ENCODE measurements around the gene F2R. TPM values are rescaled to one million over a fixed set of nuclear protein-coding genes. Genes with fewer than 3 reads are reported as not detected.

Gene F2R
- total RNA-seq, 1 donor from 2014 or later: 12.8 TPM

DNA sequence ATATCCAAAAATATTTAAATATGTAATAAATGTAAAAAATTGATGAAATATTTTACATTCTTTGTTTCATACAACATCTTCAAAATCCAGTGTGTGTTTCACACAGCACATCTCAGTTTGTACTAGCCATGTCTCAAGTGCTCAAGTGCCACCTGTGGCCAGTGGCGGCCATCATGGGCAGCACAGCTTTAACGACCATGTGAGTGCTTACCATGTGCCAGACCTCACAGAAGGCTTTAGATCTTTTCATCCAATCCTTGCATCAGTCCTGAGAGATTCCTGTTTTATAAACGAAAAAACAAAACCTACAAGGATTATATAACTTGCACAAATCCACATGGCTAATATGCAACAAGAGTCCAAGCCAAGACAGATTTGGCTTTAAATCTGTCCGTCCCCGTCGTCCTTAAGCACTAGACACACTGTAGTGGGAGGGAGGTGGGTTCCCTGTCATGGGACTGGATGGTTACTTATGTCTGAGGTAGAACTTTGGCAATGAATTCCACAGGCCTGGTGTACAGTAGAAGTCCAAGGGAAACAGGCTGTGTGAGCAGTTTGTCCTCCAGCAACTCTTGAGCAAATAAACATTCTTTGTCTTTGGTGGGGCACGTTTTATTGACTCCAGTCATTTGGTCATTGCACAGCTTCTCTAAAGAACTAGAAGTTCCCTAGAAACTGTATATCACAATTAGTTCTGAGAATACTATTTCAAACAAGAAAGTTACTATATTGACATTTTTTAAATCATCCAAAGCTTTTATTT lies 25.0 kb upstream of the F2R start:
- intact Hi-C loops (cut with micrococcal nuclease): no loop called here

GRCh38 chr5:76691467-76692273 lies 24.3 kb upstream of the F2R start:
- intact Hi-C loops (cut with micrococcal nuclease): no loop called here

GRCh38 chr5:76692274-76692540 lies 23.7 kb upstream of the F2R start:
- intact Hi-C loops (cut with micrococcal nuclease): no loop called here

GRCh38 chr5:76692651-76693050 lies 23.3 kb upstream of the F2R start:
- intact Hi-C loops (cut with micrococcal nuclease): no loop called here

- intact Hi-C loops (cut with micrococcal nuclease): no loop called here
Observed at GRCh38 chr5:76693141-76693540, 22.8 kb upstream of the F2R start.

GRCh38 chr5:76694317-76694716 lies 21.6 kb upstream of the F2R start:
- intact Hi-C loops (cut with micrococcal nuclease): no loop called here

DNA sequence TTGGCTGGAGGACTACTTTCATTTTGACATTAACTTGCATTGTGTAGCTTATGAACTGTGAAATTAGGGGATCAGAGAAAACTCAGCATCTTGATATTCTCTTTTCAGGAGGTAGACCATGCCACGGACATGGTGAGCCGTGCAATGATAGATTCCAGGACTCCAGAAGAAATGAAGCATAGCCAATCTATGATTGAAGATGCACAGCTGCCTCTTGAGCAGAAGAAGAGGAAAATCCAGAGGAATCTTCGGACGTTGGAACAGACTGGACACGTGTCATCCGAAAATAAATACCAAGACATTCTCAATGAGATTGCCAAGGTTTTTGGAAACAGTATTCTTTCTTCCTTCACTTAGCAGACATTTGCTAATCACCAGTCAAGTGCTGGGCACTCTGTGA lies 20.6 kb upstream of the F2R start:
- intact Hi-C loops (cut with micrococcal nuclease): no loop called here

DNA sequence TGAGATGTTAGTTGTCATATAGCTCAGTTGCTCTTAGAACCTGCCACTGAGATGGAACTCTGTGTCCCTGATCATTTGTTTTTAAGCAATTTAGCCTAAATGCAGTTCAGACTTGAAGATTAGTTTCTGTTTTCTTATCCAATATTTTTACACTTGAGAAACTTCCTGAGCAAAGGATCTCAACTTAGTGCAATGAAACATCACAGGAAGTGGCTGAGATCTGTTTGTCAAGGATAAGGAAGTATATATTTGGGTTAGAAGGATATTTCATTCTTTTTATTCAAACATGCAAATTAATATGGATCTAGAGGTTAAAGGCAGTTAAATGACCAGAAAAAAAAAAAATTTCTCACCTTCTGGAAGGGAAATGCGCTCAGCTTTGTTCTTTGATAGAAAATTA lies 19.7 kb upstream of the F2R start:
- intact Hi-C loops (cut with micrococcal nuclease): no loop called here

GRCh38 chr5:76697670-76698069 lies 18.3 kb upstream of the F2R start:
- intact Hi-C loops (cut with micrococcal nuclease): no loop called here

- intact Hi-C loops (cut with micrococcal nuclease): no loop called here
Observed at GRCh38 chr5:76700571-76700970, 15.4 kb upstream of the F2R start.

DNA sequence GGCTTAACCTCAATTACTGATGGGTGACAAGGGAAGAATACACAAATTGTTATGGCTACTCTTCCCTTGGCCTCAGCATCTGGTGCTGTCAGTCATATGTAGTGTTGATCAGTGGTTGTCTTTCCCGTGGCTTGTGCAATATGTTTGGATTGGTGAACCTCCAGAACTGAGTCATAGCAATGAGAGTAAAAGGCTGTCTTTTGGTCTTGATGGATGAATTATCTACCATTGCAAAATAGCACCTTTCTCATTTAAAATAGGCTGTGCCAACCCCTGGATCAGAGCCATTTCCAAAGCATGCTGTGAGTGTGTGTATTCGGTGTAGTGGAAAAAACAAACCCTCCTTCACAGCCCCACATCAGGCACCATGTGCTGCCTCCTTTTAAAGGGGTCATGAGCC lies 14.6 kb upstream of the F2R start:
- intact Hi-C loops (cut with micrococcal nuclease): no loop called here

GRCh38 chr5:76703707-76704106 lies 12.2 kb upstream of the F2R start:
- intact Hi-C loops (cut with micrococcal nuclease): no loop called here

GRCh38 chr5:76704131-76704663 lies 11.7 kb upstream of the F2R start:
- intact Hi-C loops (cut with micrococcal nuclease): no loop called here

- intact Hi-C loops (cut with micrococcal nuclease): no loop called here
Observed at GRCh38 chr5:76705574-76705973, 10.4 kb upstream of the F2R start.

GRCh38 chr5:76709762-76710161 lies 6.2 kb upstream of the F2R start:
- intact Hi-C loops (cut with micrococcal nuclease): loop anchor here (10.0 kb wide), 1 partner anchor 1585 kb away; the partner anchor contains the start of gene AP3B1

GRCh38 chr5:76710991-76711390 lies 4.9 kb upstream of the F2R start:
- intact Hi-C loops (cut with micrococcal nuclease): loop anchor here (10.0 kb wide), 1 partner anchor 1584 kb away; the partner anchor contains the start of gene AP3B1

GRCh38 chr5:76714751-76715485 lies 1.0 kb upstream of the F2R start:
- intact Hi-C loops (cut with micrococcal nuclease): loop anchor here (1.0 to 10.0 kb wide), 3 partner anchors 8 to 1580 kb away; partner anchors contain the start of genes AP3B1 and IQGAP2

DNA sequence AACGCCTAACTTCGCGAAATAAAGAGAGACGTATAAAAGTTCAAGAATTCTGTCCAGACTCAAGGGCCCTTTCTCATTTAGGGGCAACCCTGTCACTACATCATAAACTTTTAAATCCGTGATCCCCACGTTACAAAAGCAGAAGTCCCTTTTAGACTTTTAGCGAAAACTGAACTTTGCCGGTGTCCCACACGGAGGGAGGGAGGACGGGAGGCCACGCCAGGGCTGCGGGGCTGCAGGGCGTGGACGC lies 515 bp upstream of the F2R start:
- intact Hi-C loops (cut with micrococcal nuclease): loop anchor here (2.0 to 10.0 kb wide), 2 partner anchors 313 to 1579 kb away; partner anchors contain the start of genes AP3B1 and IQGAP2

DNA sequence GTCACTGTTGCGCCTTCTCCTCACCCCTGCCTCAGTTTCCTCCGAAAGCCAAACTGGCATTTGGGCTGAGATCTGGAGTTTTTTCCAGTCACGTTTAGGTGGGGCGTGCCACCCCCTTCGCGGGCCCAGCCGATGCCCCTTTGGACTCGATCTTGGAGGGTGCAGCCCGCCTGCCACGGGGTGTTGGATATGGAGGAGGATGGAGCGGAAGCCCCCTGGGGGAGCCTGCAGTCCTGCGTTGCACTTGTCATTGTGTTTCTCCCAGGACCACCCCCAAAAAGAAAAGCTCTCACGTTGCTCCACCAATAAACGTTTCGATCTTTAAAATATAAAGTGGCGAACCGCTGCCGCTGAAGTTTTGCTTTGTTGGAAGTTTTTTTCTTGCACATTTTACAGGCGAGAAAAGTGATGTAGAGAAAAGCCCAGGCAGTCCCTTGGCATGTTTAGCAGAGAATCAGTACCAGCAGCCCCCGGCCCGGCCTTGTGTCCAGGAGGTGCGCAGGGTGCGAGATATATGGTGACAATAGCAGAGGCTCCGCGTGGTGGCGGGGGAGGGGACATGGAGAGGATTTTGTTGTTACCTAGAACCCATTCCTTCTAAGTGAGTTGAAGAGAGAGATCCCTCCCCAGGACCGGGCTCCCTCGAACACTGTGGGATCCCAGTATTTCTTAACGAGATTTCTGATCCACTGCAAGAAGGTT lies 681 bp downstream of the F2R start:
- intact Hi-C loops (cut with micrococcal nuclease): loop anchor here (1.0 to 10.0 kb wide), 5 partner anchors 23 to 1578 kb away; partner anchors contain the start of gene AP3B1

DNA sequence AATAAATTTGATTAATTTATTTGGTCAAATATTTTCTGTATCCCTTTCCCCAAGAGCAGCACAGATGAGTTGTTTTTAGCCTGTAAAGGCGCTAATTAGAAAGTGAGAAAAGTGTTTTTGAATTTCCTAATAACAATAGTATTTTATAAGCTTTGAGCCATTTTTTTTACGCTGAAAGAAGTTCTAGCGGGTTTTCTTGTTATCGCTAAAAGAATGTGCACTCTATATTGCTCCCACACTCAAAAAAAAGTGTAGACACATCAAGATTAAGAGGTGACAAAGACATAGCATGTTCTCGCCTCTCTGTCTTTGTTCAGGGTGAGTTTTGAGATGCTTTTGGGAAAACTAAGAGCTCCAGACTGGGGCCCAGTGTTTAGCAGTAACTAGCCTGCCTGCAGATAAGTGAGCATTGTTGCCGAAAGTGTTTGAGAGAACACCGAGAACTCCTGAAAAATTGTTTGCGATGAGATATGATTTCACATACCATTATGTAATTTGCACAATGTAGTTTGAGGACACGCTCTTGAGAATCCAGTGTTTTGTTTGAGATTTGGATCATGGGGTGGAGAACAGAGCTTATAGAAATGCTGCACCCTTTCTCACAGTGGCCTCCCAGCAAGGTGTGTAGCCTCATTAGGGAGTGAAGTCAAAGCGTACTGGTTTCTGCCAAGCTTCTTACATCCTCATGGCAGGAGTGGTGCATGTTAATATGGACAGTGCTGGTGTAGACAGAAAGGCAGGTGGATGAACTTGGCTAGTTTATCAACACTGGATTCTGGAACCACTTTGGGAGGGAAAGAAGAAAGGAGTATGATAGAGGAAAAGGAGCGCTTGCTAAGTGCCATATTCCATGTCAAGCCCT lies 1.5 kb downstream of the F2R start:
- intact Hi-C loops (cut with micrococcal nuclease): loop anchor here (10.0 kb wide), 1 partner anchor 1577 kb away; the partner anchor contains the start of gene AP3B1

Data from T-helper 1 cell treated with Interleukin-12 subunit alpha and Interleukin-12 subunit beta and Interleukin-4 antibody, amounts not matched to agents 30 ng/mL and 1 ng/mL, for 36 hours (primary cell).